Stimulated activated naive CD8-positive, alpha-beta T cell treated with anti-CD3 and anti-CD28 coated beads, Interleukin-15, amount 100 ng/mL, for 72 hours (primary cell): ENCODE data around the gene EDA2R.

Experiments
- ATAC-seq: fragments of 150-1000 bp; cut with Tn5 transposase; 2 replicates; pipeline ENCODE4 v1.10.0; 2021; ENCODE audit warnings: mild to moderate bottlenecking, moderate library complexity
- DNase-seq, 2 donors: peaks; one replicate each; pipeline ENCODE4 v3.0.0; 2021 to 2022
- H3K27ac Mint-ChIP-seq, 2 donors: one replicate each; pipeline ENCODE4 v1.8.0; 2022; ENCODE audit warnings: mild to moderate bottlenecking in 2 of 2, mixed read lengths in 2 of 2, moderate library complexity in 2 of 2
- H3K27me3 Mint-ChIP-seq: one replicate; pipeline ENCODE4 v1.8.0; 2022; ENCODE audit warnings: mixed read lengths
- H3K4me1 Mint-ChIP-seq: one replicate; pipeline ENCODE4 v1.8.0; 2022; ENCODE audit warnings: mild to moderate bottlenecking, mixed read lengths
- H3K4me3 Mint-ChIP-seq, 2 donors: one replicate each; pipeline ENCODE4 v1.8.0; 2022; ENCODE audit warnings: mild to moderate bottlenecking in 2 of 2, mixed read lengths in 2 of 2, moderate library complexity in 1 of 2
- H3K9me3 Mint-ChIP-seq, 2 donors: one replicate each; pipeline ENCODE4 v1.8.0; 2022; ENCODE audit warnings: mixed read lengths in 2 of 2

Gene EDA2R

GRCh38 chrX:66638591-66639500, at the start of gene EDA2R:
Gene EDA2R, minus strand, starts transcription at chrX:66639078. Its CDS starts 23,058 bp downstream, at chrX:66616020.
- ATAC-seq = peak; percentile 93
- Mint-ChIP-seq H3K27me3 (no peaks in the 10 kb centered on the region), H3K27ac (peak within 1 kb of the TSS; percentile 90 to 97), H3K4me1 (peaks cover 14% of the 10 kb centered on the region), H3K4me3 (peak within 1 kb of the TSS; percentile 71 to 97), H3K9me3 (no peaks in the 10 kb centered on the region)
- peak; percentile 30 to 74 for DNase-seq

DNA sequence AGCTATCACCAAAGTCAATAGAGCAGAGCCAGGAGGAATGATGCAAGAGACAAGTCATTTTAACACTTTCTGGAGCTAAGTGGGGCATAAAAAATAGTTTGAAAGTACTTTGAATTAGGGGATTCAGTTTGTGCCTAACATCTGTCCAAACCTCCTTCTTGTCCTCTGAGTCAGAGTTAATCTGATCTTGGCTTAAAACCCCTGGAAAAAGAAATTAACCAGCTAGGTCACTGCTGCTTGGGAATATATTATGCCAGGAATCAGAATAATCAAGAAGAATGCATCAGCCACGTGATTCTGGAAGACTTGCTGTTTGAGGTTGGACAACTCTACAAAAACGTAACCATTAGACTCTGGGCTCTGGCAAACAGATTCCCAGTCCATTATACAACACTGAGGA, 45.3 kb upstream of the EDA2R start:
- no peak for DNase-seq
- Mint-ChIP-seq H3K27me3 (no peaks in the 10 kb centered on the region), H3K4me1 (no peaks in the 10 kb centered on the region), H3K4me3 (no peak overlapping the region), H3K9me3 (no peaks in the 10 kb centered on the region), H3K27ac (no peak overlapping the region)
- no peak for ATAC-seq

- DNase-seq (no peak), ATAC-seq (no peak)
- no peak overlapping the region for H3K27ac Mint-ChIP-seq
- no peaks in the 10 kb centered on the region for H3K4me1 Mint-ChIP-seq
- no peaks in the 10 kb centered on the region for H3K9me3 Mint-ChIP-seq
- no peaks in the 10 kb centered on the region for H3K27me3 Mint-ChIP-seq
- H3K4me3 Mint-ChIP-seq = no peak overlapping the region
These were observed 41.6 kb upstream of the EDA2R start for GRCh38 chrX:66680451-66680850.

- Mint-ChIP-seq H3K27me3 (no peaks in the 10 kb centered on the region), H3K27ac (no peak overlapping the region), H3K9me3 (peaks cover 0 to 5% of the 10 kb centered on the region in 2 donors), H3K4me1 (no peaks in the 10 kb centered on the region), H3K4me3 (no peak overlapping the region)
- DNase-seq (no peak), ATAC-seq (no peak)
These were observed 38.6 kb upstream of the EDA2R start for GRCh38 chrX:66677430-66677829.

- Mint-ChIP-seq H3K27ac (no peak overlapping the region), H3K4me3 (no peak overlapping the region), H3K27me3 (no peaks in the 10 kb centered on the region), H3K4me1 (no peaks in the 10 kb centered on the region), H3K9me3 (peaks cover 0 to 5% of the 10 kb centered on the region in 2 donors)
- no peak for ATAC-seq
- no peak for DNase-seq
These were observed 38.1 kb upstream of the EDA2R start for GRCh38 chrX:66676990-66677389.

DNA sequence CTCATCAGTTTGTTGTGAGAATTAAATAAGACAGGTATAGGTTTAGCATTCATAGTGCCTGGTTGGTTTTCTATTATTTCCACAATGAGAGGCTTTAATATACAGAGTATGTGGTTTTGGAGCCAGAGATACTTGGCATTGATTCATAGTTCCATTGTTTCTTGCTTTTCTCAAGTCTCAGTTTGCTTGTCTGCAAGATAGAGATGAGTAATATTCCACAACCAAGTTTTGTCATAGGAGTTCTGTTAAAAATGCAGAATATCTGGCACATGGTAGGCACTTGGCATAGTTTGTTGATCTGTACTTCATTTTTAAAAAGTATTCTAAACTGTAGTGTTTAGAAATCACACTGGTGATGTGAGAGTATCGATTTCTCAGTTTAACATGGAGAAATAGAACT, 37.5 kb upstream of the EDA2R start:
- Mint-ChIP-seq H3K4me1 (no peaks in the 10 kb centered on the region), H3K27me3 (no peaks in the 10 kb centered on the region), H3K4me3 (no peak overlapping the region), H3K9me3 (peaks cover 0 to 5% of the 10 kb centered on the region in 2 donors), H3K27ac (no peak overlapping the region)
- ATAC-seq (no peak), DNase-seq (no peak)

GRCh38 chrX:66675541-66675940, 36.7 kb upstream of the EDA2R start:
- no peak overlapping the region for H3K4me3 Mint-ChIP-seq
- no peaks in the 10 kb centered on the region for H3K27me3 Mint-ChIP-seq
- ATAC-seq (no peak), DNase-seq (no peak)
- H3K4me1 Mint-ChIP-seq = no peaks in the 10 kb centered on the region
- no peak overlapping the region for H3K27ac Mint-ChIP-seq
- peaks cover 0 to 5% of the 10 kb centered on the region in 2 donors for H3K9me3 Mint-ChIP-seq

DNA sequence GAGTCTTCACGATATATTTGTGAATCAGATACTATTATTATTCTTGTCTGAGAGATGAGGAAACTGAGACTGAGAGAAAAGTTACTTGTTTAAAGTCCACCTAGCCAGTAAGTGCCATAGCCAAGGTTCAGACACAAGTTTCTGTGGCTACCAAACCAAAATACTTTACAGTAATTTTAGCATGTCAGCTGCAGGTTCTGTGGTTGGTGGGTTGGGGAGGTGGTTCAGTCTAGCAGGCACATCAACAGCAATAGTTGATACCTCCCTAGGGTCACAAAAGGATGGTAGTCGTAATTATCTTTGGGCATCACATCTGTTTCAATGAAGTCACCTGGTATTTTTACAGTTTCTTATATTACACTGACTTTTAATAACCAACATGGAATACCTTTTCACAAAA, 35.6 kb upstream of the EDA2R start:
- no peak for ATAC-seq
- no peaks in the 10 kb centered on the region for H3K4me1 Mint-ChIP-seq
- H3K4me3 Mint-ChIP-seq = no peak overlapping the region
- H3K27me3 Mint-ChIP-seq = no peaks in the 10 kb centered on the region
- no peak for DNase-seq
- H3K27ac Mint-ChIP-seq = no peak overlapping the region
- H3K9me3 Mint-ChIP-seq = peaks cover 0 to 5% of the 10 kb centered on the region in 2 donors

- ATAC-seq (no peak), DNase-seq (no peak)
- Mint-ChIP-seq H3K4me3 (no peak overlapping the region), H3K27ac (peak overlapping the region in 1 of 2 donors; percentile 25), H3K27me3 (no peaks in the 10 kb centered on the region), H3K9me3 (peaks cover 0 to 5% of the 10 kb centered on the region in 2 donors), H3K4me1 (no peaks in the 10 kb centered on the region)
These were observed 33.2 kb upstream of the EDA2R start for GRCh38 chrX:66672106-66672505.

DNA sequence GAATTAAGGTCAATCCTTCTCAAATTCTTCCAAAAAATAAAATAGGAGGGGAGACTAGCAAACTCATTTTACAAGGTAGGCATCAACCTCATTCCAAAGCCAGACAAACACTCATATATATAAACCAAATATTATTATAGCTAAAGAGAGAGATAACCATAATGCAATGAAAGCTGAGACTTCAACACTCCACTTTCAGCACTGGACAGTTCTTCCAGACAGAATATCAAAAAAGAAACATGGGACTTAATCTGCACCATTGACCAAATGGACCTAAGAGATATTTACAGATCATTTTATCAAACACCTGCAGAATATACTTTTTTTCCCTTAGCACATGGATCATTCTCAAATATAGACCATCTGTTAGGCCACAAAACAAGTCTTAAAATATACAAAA, 15.5 kb upstream of the EDA2R start:
- DNase-seq = no peak
- no peak for ATAC-seq
- no peaks in the 10 kb centered on the region for H3K27me3 Mint-ChIP-seq
- no peak overlapping the region for H3K27ac Mint-ChIP-seq
- H3K4me3 Mint-ChIP-seq = no peak overlapping the region
- H3K9me3 Mint-ChIP-seq = peaks cover 0 to 6% of the 10 kb centered on the region in 2 donors
- H3K4me1 Mint-ChIP-seq = no peaks in the 10 kb centered on the region

- Mint-ChIP-seq H3K27ac (no peak overlapping the region), H3K9me3 (no peaks in the 10 kb centered on the region), H3K4me3 (no peak overlapping the region), H3K27me3 (no peaks in the 10 kb centered on the region), H3K4me1 (peaks cover 14% of the 10 kb centered on the region)
- DNase-seq (no peak), ATAC-seq (no peak)
These were observed 3.5 kb downstream of the EDA2R start for GRCh38 chrX:66635360-66635759.

GRCh38 chrX:66634272-66634671, 4.6 kb downstream of the EDA2R start:
- Mint-ChIP-seq H3K4me1 (peaks cover 9% of the 10 kb centered on the region), H3K27me3 (no peaks in the 10 kb centered on the region), H3K9me3 (no peaks in the 10 kb centered on the region), H3K27ac (no peak overlapping the region), H3K4me3 (no peak overlapping the region)
- DNase-seq (no peak), ATAC-seq (no peak)

DNA sequence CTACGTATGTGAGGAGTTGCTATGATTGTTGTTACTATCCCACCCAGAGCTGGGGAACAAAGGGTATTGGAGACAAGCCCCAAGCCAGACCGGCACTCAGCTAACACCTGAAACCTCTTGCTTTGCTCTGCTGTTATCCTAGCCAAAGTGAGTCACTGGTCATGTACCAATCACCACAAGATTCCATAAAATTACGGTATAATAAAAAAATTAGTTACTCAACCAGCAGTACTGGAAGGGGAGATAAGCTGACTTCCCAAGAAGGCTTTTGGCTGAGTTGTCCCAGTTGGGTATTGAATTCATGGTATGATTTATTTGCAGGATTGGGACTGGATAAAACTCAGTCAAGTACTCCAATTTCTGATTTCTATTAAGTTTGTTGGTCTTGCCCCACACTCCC, 5.3 kb downstream of the EDA2R start:
- ATAC-seq (no peak), DNase-seq (no peak)
- Mint-ChIP-seq H3K27me3 (no peaks in the 10 kb centered on the region), H3K4me1 (peaks cover 6% of the 10 kb centered on the region), H3K4me3 (no peak overlapping the region), H3K9me3 (no peaks in the 10 kb centered on the region), H3K27ac (no peak overlapping the region)

GRCh38 chrX:66632981-66633380, 5.9 kb downstream of the EDA2R start:
- H3K9me3 Mint-ChIP-seq = no peaks in the 10 kb centered on the region
- H3K4me3 Mint-ChIP-seq = no peak overlapping the region
- peaks cover 6% of the 10 kb centered on the region for H3K4me1 Mint-ChIP-seq
- H3K27me3 Mint-ChIP-seq = no peaks in the 10 kb centered on the region
- H3K27ac Mint-ChIP-seq = no peak overlapping the region
- DNase-seq = no peak
- ATAC-seq = no peak

- Mint-ChIP-seq H3K4me1 (peaks cover 5% of the 10 kb centered on the region), H3K4me3 (no peak overlapping the region), H3K9me3 (no peaks in the 10 kb centered on the region), H3K27ac (no peak overlapping the region), H3K27me3 (no peaks in the 10 kb centered on the region)
- ATAC-seq (no peak), DNase-seq (no peak)
These were observed 6.4 kb downstream of the EDA2R start for GRCh38 chrX:66632473-66632872.

DNA sequence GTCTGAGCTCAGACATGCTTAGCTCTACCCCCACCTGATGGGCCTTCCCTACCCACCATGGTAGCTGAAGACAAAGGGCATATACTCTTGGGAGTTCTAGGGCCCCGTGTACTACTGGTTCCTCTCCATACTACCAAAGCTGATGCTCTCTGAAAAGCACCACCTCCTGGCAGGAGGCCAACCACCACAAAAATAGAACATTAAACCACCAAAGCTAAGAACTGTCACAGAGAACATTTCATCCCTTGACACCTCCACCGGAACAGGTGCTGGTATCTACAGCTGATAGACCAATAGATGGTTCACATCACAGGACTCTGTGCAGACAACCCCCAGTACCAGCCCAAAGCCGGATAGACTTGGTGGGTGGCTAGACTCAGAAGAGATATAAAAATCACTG, 13.4 kb downstream of the EDA2R start:
- no peak overlapping the region for H3K4me3 Mint-ChIP-seq
- no peaks in the 10 kb centered on the region for H3K4me1 Mint-ChIP-seq
- DNase-seq = no peak
- H3K27ac Mint-ChIP-seq = peak overlapping the region in 1 of 2 donors; percentile 91
- H3K9me3 Mint-ChIP-seq = peaks cover 0 to 6% of the 10 kb centered on the region in 2 donors
- no peaks in the 10 kb centered on the region for H3K27me3 Mint-ChIP-seq
- no peak for ATAC-seq

- Mint-ChIP-seq H3K4me1 (no peaks in the 10 kb centered on the region), H3K27ac (no peak overlapping the region), H3K9me3 (peaks cover 0 to 6% of the 10 kb centered on the region in 2 donors), H3K27me3 (no peaks in the 10 kb centered on the region), H3K4me3 (no peak overlapping the region)
- DNase-seq (no peak), ATAC-seq (no peak)
These were observed 16.7 kb downstream of the EDA2R start for GRCh38 chrX:66622209-66622608.
